OCI-LY3 (cell line): ENCODE results near the gene VAC14.

Experiments
- H2AFZ ChIP-seq: fragments of 200-600, 300-600 bp; shearing (Covaris generic); 2 replicates; pipeline ENCODE4 v1.6.0; 2014; ENCODE audit warnings: antibody characterized with exemption, low read depth, low read length
- H3K27ac ChIP-seq: fragments of 200-600, 300-600 bp; sonication (generic); 2 replicates; pipeline ENCODE4 v1.5.1; 2014; ENCODE audit warnings: mild to moderate bottlenecking, low read length, moderate library complexity, mixed read lengths
- H3K27me3 ChIP-seq: fragments of 200-600, 300-600 bp; sonication (generic); 2 replicates; pipeline ENCODE4 v1.6.1; 2014; ENCODE audit warnings: low read depth, low read length, mixed read lengths
- H3K36me3 ChIP-seq: fragments of 200-600, 300-600 bp; sonication (generic); replicated peaks from 2 replicates; pipeline ENCODE3; 2014; ENCODE audit warnings: low read depth, low read length, mixed read lengths
- H3K4me1 ChIP-seq: fragments of 300-600, 200-600 bp; sonication (generic); 2 replicates; pipeline ENCODE4 v1.6.1; 2014; ENCODE audit warnings: low read length, mixed read lengths
- H3K4me2 ChIP-seq: fragments of 200-600, 300-600 bp; sonication (generic); 2 replicates; pipeline ENCODE4 v1.6.1; 2014; ENCODE audit warnings: low read length, mixed read lengths
- H3K4me3 ChIP-seq: fragments of 300-600, 200-600 bp; sonication (generic); 2 replicates; pipeline ENCODE4 v1.5.1; 2014; ENCODE audit warnings: antibody characterized with exemption, mild to moderate bottlenecking, low read length, moderate library complexity
- H3K79me2 ChIP-seq: fragments of 300-600, 200-600 bp; shearing (Covaris generic); 2 replicates; pipeline ENCODE4 v1.6.1; 2014; ENCODE audit warnings: mild to moderate bottlenecking, low read length, mixed read lengths
- H3K9ac ChIP-seq: fragments of 300-600, 200-600 bp; shearing (Covaris generic); 2 replicates; pipeline ENCODE4 v1.6.0; 2014; ENCODE audit warnings: mild to moderate bottlenecking, low read length, moderate library complexity
- H3K9me3 ChIP-seq: fragments of 200-600, 300-600 bp; shearing (Covaris generic); 2 replicates; pipeline ENCODE4 v1.6.1; 2014; ENCODE audit warnings: low read length, mixed read lengths; ENCODE audit not compliant: insufficient read depth
- H4K20me1 ChIP-seq: fragments of 200-600, 300-600 bp; sonication (generic); 2 replicates; pipeline ENCODE4 v1.6.1; 2016; ENCODE audit warnings: low read length, mixed read lengths; ENCODE audit not compliant: insufficient read depth
- EZH2phosphoT487 ChIP-seq: fragments of 200-600 bp; shearing (Covaris generic); IDR thresholded peaks from 2 replicates; pipeline ENCODE4 v1.6.1; 2018; ENCODE audit warnings: antibody characterized with exemption, mixed run types, low read depth
- TF ChIP-seq, protein P1 (sequence below): fragments of 200-600, 300-600 bp; sonication (generic); IDR thresholded peaks from 2 replicates; pipeline ENCODE4 v1.5.1; 2014; ENCODE audit warnings: antibody characterized with exemption, low read length, low read depth

VAC14 gene

DNA sequence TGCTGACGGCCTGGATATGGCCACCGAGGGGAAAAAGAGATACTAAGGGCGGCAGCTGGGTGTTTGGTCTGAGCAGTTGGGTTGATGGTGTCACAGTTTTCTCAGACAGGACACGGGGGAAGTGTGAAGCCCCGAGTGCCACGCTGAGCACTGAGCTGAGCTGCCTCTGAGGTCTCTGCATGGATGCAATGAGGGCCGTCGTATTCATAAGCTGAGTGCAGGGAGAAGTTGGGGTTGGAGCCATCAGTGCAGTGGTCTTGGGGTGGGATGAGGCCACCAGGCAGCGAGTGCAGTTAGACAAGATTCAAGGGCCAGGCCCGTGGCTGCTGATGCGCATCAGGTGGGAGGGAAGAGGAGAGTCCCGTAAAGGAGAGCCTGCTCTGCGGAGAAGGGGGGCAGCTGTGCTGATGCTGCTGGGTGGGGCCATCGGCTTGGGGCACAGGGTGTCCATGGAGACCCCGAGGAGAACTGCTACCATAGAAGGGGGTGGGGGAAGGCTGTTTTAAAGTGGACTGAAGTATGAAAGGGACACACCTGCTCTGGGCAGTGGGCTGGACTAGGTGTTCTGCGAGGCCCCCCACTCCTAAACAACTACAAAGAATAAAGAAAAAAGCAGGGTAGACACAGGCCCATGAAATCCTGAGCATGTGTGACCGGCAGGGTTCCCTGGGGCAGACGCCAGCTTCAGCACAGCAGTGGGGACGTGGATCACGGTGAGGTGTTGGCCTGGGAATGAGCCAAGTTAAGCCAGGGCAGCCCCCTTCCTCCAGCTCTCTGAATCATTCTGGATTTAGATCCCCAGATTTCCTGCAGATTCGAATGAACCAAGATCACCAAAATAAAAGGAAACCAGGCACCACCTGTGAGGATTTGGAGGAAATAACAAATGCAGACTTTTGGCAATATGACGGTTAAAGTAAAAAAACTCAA is 134.9 kb downstream of the VAC14 start:
- no peaks in the 10 kb centered on the region for H3K79me2 ChIP-seq
- no peaks in the 10 kb centered on the region for H3K36me3 ChIP-seq
- H3K27ac ChIP-seq, result no peak overlapping the region

GRCh38 chr16:70665113-70665694 is 135.8 kb downstream of the VAC14 start:
- no peaks in the 10 kb centered on the region for H3K36me3 ChIP-seq

More for the DNA sequence above, 134.9 kb downstream of the VAC14 start:
- Histone ChIP-seq H4K20me1 (no peaks in the 10 kb centered on the region), H3K4me1 (no peaks in the 10 kb centered on the region), H3K9ac (no peak overlapping the region), H3K27me3 (no peaks in the 10 kb centered on the region; the same call in 1 of the 2 replicates), H3K4me3 (no peak overlapping the region), H3K9me3 (no peaks in the 10 kb centered on the region), H2AFZ (no peak overlapping the region), H3K4me2 (no peak overlapping the region)
- TF ChIP-seq EZH2phosphoT487, result no peak
- TF ChIP-seq, protein P1, sequence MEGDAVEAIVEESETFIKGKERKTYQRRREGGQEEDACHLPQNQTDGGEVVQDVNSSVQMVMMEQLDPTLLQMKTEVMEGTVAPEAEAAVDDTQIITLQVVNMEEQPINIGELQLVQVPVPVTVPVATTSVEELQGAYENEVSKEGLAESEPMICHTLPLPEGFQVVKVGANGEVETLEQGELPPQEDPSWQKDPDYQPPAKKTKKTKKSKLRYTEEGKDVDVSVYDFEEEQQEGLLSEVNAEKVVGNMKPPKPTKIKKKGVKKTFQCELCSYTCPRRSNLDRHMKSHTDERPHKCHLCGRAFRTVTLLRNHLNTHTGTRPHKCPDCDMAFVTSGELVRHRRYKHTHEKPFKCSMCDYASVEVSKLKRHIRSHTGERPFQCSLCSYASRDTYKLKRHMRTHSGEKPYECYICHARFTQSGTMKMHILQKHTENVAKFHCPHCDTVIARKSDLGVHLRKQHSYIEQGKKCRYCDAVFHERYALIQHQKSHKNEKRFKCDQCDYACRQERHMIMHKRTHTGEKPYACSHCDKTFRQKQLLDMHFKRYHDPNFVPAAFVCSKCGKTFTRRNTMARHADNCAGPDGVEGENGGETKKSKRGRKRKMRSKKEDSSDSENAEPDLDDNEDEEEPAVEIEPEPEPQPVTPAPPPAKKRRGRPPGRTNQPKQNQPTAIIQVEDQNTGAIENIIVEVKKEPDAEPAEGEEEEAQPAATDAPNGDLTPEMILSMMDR, result no peak

DNA sequence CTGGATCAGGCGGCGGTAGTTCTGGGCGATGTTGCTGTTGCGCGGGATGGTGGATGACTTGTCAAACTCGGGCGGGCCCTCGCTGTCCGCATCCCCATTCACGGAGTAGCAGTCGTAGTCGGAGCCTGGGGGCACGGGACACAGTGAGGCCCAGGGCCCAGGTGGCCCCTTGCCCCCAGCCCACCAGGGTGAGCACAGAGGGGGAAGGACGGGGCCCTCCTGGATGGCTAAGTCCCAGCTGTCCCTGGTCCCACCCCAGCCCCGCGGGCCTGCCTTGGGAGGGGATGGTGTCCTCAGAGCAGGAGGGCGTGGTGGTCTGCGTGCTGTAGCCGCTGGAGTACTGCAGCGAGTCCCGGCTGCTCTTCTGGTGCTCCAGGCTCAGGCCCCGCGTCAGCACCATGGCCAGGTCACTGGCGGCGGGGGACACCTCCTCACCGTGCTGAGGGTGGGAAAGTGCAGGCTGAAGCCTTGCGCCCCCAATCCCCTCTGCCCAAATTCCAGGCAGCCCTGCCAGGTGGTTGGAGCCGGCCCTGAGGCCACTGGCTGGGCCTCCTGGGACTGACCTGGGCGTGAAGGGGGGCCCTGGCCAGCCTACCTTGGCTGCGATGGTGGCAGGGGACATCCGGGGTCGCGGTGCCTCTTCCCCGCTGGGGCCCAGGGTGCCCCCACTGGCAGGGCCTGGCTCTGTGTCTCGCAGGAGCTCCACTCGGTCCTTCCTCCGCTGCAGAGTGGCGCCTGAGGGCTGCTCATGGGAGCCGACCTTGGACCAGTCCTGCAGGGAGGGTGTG is 136.4 kb downstream of the VAC14 start:
- no peak overlapping the region for H3K4me3 ChIP-seq

More at GRCh38 chr16:70665113-70665694, 135.8 kb downstream of the VAC14 start:
- Histone ChIP-seq H3K79me2 (no peaks in the 10 kb centered on the region), H3K9me3 (no peaks in the 10 kb centered on the region), H3K9ac (no peak overlapping the region), H3K4me2 (no peak overlapping the region), H2AFZ (no peak overlapping the region), H3K27me3 (no peaks in the 10 kb centered on the region; the same call in 1 of the 2 replicates), H3K4me3 (no peak overlapping the region), H3K4me1 (no peaks in the 10 kb centered on the region), H4K20me1 (no peaks in the 10 kb centered on the region), H3K27ac (no peak overlapping the region)
- TF ChIP-seq EZH2phosphoT487, result no peak

More for the DNA sequence above, 136.4 kb downstream of the VAC14 start:
- Histone ChIP-seq H3K27ac (no peak overlapping the region), H3K79me2 (no peaks in the 10 kb centered on the region), H3K27me3 (no peaks in the 10 kb centered on the region; the same call in 1 of the 2 replicates), H3K9ac (no peak overlapping the region), H3K4me1 (no peaks in the 10 kb centered on the region), H3K4me2 (no peak overlapping the region), H4K20me1 (no peaks in the 10 kb centered on the region), H2AFZ (no peak overlapping the region), H3K36me3 (no peaks in the 10 kb centered on the region), H3K9me3 (no peaks in the 10 kb centered on the region)
- TF ChIP-seq, protein P1, result no peak
- TF ChIP-seq EZH2phosphoT487, result no peak
